Caco-2 (cell line): ENCODE data around the gene TEDC2. TPM values are rescaled to one million over a fixed set of nuclear protein-coding genes. Genes with fewer than 3 reads are reported as not detected.

Source experiments
- BruUV-seq: library from RNA; stranded (reverse); fragments of 400-500 nt; replicated peaks from 2 replicates; lab custom pipeline; 2021; lab: Mats Ljungman, UMichigan
- CTCF ChIA-PET: fragments of 300-600 bp; sonication (Branson Sonifier 250); formaldehyde crosslinking; loops from one replicate; lab custom pipeline; 2022; ENCODE audit warnings: antibody characterized with exemption; lab: Charles Lee
- POLR2A ChIA-PET: fragments of 300-600 bp; sonication (Branson Sonifier 250); formaldehyde crosslinking; loops from one replicate; lab custom pipeline; 2022; ENCODE audit warnings: antibody characterized with exemption; lab: Charles Lee
- DNase-seq, 2 experiments: peaks; one replicate each; pipeline versions ENCODE4 v3.0.0 to v3.0.0-alpha.2; 2020 to 2022
- H3K27me3 ChIP-seq: replicated peaks from 2 replicates; pipeline ENCODE4 v1.6.0; 2011; ENCODE audit warnings: low read length; ENCODE audit not compliant: control insufficient read depth, insufficient read depth
- H3K36me3 ChIP-seq: 2 replicates; pipeline ENCODE4 v1.5.1; 2011; ENCODE audit warnings: low read length; ENCODE audit not compliant: control insufficient read depth, insufficient read depth
- H3K4me1 ChIP-seq: fragments of 250-450 bp; sonication (Bioruptor Pico); 2 replicates; pipeline ENCODE4 v1.5.1; 2020; ENCODE audit warnings: mild to moderate bottlenecking
- H3K4me3 ChIP-seq: 2 replicates; pipeline ENCODE4 v1.5.1; 2011; ENCODE audit warnings: low read depth, mild to moderate bottlenecking, control low read depth, low read length
- H3K9me3 ChIP-seq: fragments of 250-450 bp; sonication (Bioruptor Pico); 2 replicates; pipeline ENCODE4 v1.5.1; 2020; ENCODE audit warnings: mild to moderate bottlenecking, moderate library complexity
- H3K27ac Mint-ChIP-seq: one replicate; pipeline ENCODE4 v1.8.0; 2022; ENCODE audit warnings: mixed read lengths; ENCODE audit not compliant: unreplicated experiment
- H3K27me3 Mint-ChIP-seq: one replicate; pipeline ENCODE4 v1.8.0; 2022; ENCODE audit warnings: mixed read lengths; ENCODE audit not compliant: insufficient read depth, unreplicated experiment
- H3K36me3 Mint-ChIP-seq: one replicate; pipeline ENCODE4 v1.8.0; 2022; ENCODE audit warnings: mild to moderate bottlenecking, mixed read lengths; ENCODE audit not compliant: insufficient read depth, unreplicated experiment
- H3K4me1 Mint-ChIP-seq: one replicate; pipeline ENCODE4 v1.8.0; 2022; ENCODE audit warnings: low read depth, mixed read lengths; ENCODE audit not compliant: unreplicated experiment
- H3K4me3 Mint-ChIP-seq: one replicate; pipeline ENCODE4 v1.8.0; 2022; ENCODE audit warnings: mild to moderate bottlenecking, moderate library complexity, mixed read lengths; ENCODE audit not compliant: unreplicated experiment
- H3K9me3 Mint-ChIP-seq: one replicate; pipeline ENCODE4 v1.8.0; 2022; ENCODE audit warnings: mixed read lengths; ENCODE audit not compliant: unreplicated experiment
- CTCF ChIP-seq, 2 experiments: fragments of 200-600 bp in 1 of 2; IDR thresholded peaks; 1 replicate in 1 of 2; 2 replicates in 1 of 2; pipeline versions ENCODE4 v1.5.1 to v1.8.0; 2011 to 2022; ENCODE audit warnings: antibody characterized with exemption in 1 of 2, control low read depth in 1 of 2, inconsistent platforms in 1 of 2, low read depth in 1 of 2, low read length in 1 of 2, mild to moderate bottlenecking in 1 of 2, moderate library complexity in 1 of 2; ENCODE audit not compliant: insufficient read depth in 1 of 2, severe bottlenecking in 1 of 2, unreplicated experiment in 1 of 2
- intact Hi-C: fragments of 100-400 bp; cut with micrococcal nuclease; formaldehyde crosslinking; loops from one replicate; pipeline ENCODE4 v1.10.0; 2022; ENCODE audit not compliant: unreplicated experiment
- total RNA-seq: library from RNA; stranded (reverse); gene quantifications from 2 replicates; pipeline ENCODE4 v1.2.3, GENCODE V29; 2022

TEDC2 gene
- total RNA-seq, 1 experiment from 2014 or later = 29.0 TPM

- POLR2A ChIA-PET = no interaction called here
- Mint-ChIP-seq H3K4me3 (no peak overlapping the region), H3K27me3 (no peaks in the 10 kb centered on the region), H3K4me1 (no peaks in the 10 kb centered on the region), H3K36me3 (peaks cover 90% of the 10 kb centered on the region), H3K9me3 (no peaks in the 10 kb centered on the region), H3K27ac (peak overlapping the region; percentile 42)
- Histone ChIP-seq H3K4me3 (no peak overlapping the region), H3K27me3 (no peaks in the 10 kb centered on the region), H3K36me3 (peaks cover 5% of the 10 kb centered on the region), H3K4me1 (no peaks in the 10 kb centered on the region), H3K9me3 (no peaks in the 10 kb centered on the region)
- intact Hi-C loops = no loop called here
- no peak for DNase-seq
- no TSS peak for BruUV-seq
- CTCF ChIA-PET = no interaction called here
- no peak for TF ChIP-seq CTCF (IDR thresholded peaks at IDR 0.05; ENCODE audit: insufficient read depth in 1 of 2, low read depth in 1 of 2, low read length in 1 of 2, severe bottlenecking in 1 of 2, unreplicated experiment in 1 of 2)
Measured at GRCh38 chr16:2447920-2448583, 11.9 kb upstream of the TEDC2 start.

- Mint-ChIP-seq H3K4me1 (no peaks in the 10 kb centered on the region), H3K27me3 (no peaks in the 10 kb centered on the region), H3K36me3 (peaks cover 89% of the 10 kb centered on the region), H3K27ac (peak overlapping the region; percentile 42), H3K4me3 (no peak overlapping the region), H3K9me3 (no peaks in the 10 kb centered on the region)
- no peaks in the 10 kb centered on the region for H3K27me3 ChIP-seq
- POLR2A ChIA-PET = no interaction called here
- peaks cover 3% of the 10 kb centered on the region for H3K36me3 ChIP-seq
- no TSS peak for BruUV-seq
- DNase-seq = no peak
- H3K4me1 ChIP-seq = no peaks in the 10 kb centered on the region
- H3K9me3 ChIP-seq = no peaks in the 10 kb centered on the region
- H3K4me3 ChIP-seq = no peak overlapping the region
- CTCF ChIA-PET = no interaction called here
- intact Hi-C loops = no loop called here
- TF ChIP-seq CTCF (IDR thresholded peaks at IDR 0.05; ENCODE audit: insufficient read depth in 1 of 2, low read depth in 1 of 2, low read length in 1 of 2, severe bottlenecking in 1 of 2, unreplicated experiment in 1 of 2) = no peak
Measured at GRCh38 chr16:2449118-2449517, 10.8 kb upstream of the TEDC2 start.

GRCh38 chr16:2450535-2450934, 9.4 kb upstream of the TEDC2 start:
- CTCF ChIA-PET = no interaction called here
- no TSS peak for BruUV-seq
- H3K27me3 Mint-ChIP-seq = no peaks in the 10 kb centered on the region
- Histone ChIP-seq H3K27me3 (no peaks in the 10 kb centered on the region), H3K4me1 (no peaks in the 10 kb centered on the region), H3K4me3 (no peak overlapping the region), H3K9me3 (no peaks in the 10 kb centered on the region), H3K36me3 (peaks cover 2% of the 10 kb centered on the region)
- DNase-seq = no peak
- POLR2A ChIA-PET = interaction anchor here (0.6 to 1.1 kb wide), 2 partner anchors 9 to 181 kb away, joined by 3 to 4 read pairs; no protein-coding TSS in a partner anchor
- no peak for TF ChIP-seq CTCF (IDR thresholded peaks at IDR 0.05; ENCODE audit: insufficient read depth in 1 of 2, low read depth in 1 of 2, low read length in 1 of 2, severe bottlenecking in 1 of 2, unreplicated experiment in 1 of 2)
- H3K36me3 Mint-ChIP-seq = peaks cover 89% of the 10 kb centered on the region
- H3K27ac Mint-ChIP-seq = no peak overlapping the region
- intact Hi-C loops = no loop called here
- H3K4me3 Mint-ChIP-seq = no peak overlapping the region
- H3K9me3 Mint-ChIP-seq = no peaks in the 10 kb centered on the region
- H3K4me1 Mint-ChIP-seq = no peaks in the 10 kb centered on the region
